Astrocyte of the cerebellum (primary cell): ENCODE data around the gene COPS7B.

ENCODE experiments used
- DNase-seq: peaks from one replicate; pipeline ENCODE4 v3.0.0-alpha.2; 2011; ENCODE audit warnings: low read depth
- H3K4me3 ChIP-seq: 2 replicates; pipeline ENCODE4 v1.5.1; 2011; ENCODE audit warnings: mild to moderate bottlenecking, low read depth, low read length, moderate library complexity
- CTCF ChIP-seq: IDR thresholded peaks from 2 replicates; pipeline ENCODE4 v1.5.1; 2012; ENCODE audit warnings: low read length, low read depth, moderate library complexity, mild to moderate bottlenecking; ENCODE audit errors: missing control alignments
- in situ Hi-C: cut with HindIII; loops from 2 replicates; pipeline ENCODE4 v1.10.0; 2017; ENCODE audit warnings: low sequenced_read_pairs

COPS7B gene

DNA sequence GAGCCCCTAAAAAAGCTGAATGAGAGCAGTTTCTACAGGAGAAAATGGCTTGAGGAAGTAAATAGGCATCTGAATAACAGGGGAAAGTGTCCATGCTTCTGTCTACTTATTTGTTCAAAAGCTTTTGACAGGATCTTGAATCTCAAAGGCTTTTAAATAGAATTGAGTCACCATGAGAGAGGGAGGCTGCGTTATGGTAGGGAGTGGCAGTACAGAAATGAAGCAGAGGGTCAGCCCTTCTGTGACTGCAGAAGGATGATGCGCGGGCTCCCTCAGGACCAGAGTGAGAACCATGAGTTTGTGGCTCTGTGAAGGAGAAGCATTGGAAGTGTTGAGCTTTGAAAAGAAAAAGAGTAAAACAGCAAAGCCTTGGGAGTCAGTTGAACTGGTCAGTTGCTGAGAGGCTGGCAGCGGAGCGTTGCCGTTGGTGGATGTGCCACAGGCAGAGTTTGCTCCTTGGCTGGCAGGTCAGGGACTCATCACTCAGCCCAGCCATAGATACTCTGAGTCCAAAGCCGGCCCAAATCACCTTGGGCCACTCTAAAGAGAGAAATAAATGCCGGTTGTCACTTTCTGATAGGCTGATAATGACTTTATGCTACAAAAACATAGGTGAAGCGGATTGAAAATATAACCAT is 17.4 kb downstream of the COPS7B start:
- in situ Hi-C loops, result no loop called here
- TF ChIP-seq CTCF, result no peak
- no peak for DNase-seq
- no peak overlapping the region for H3K4me3 ChIP-seq

DNA sequence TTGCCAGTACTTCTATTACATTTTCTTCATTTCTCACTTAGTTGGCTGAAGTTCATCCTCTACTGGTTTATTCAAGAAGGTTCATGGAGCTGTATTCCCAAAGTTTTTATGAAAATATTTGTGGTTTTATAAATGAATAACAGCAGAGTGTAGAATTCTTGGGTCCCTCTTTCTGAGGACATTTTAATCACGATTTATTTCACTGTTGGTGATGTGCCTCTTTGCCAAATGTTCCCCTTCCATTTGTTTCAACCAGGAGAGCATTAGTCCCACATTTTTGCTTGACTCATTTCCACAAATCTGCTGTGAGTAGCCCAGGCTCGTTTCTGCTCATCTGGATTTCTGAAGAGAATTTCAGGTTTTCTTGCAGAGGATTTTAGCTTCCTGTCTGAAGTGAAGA is 20.8 kb downstream of the COPS7B start:
- DNase-seq, result no peak
- TF ChIP-seq CTCF, result no peak
- H3K4me3 ChIP-seq, result no peak overlapping the region
- in situ Hi-C loops, result no loop called here

DNA sequence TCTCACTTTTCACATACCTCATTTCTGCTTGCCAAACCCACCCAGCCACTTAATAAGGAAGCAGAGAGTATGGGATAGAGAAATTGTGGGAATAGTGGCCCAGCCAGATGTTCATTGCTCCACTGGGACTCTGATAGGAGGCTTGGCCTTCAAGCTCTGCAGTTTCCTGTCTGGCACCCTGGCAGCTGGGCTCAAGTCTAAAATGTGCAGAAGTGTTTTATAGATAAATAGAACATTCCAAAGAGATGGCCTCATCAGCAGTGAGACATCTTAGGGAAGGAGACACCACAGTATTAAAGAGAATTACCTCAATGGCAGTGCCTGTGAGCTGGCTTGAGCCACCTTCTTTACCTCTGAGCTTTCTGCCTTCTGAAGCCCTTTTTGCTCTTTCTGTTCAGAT is 24.7 kb downstream of the COPS7B start:
- DNase-seq, result no peak
- H3K4me3 ChIP-seq, result no peak overlapping the region
- in situ Hi-C loops, result no loop called here
- TF ChIP-seq CTCF, result no peak

DNA sequence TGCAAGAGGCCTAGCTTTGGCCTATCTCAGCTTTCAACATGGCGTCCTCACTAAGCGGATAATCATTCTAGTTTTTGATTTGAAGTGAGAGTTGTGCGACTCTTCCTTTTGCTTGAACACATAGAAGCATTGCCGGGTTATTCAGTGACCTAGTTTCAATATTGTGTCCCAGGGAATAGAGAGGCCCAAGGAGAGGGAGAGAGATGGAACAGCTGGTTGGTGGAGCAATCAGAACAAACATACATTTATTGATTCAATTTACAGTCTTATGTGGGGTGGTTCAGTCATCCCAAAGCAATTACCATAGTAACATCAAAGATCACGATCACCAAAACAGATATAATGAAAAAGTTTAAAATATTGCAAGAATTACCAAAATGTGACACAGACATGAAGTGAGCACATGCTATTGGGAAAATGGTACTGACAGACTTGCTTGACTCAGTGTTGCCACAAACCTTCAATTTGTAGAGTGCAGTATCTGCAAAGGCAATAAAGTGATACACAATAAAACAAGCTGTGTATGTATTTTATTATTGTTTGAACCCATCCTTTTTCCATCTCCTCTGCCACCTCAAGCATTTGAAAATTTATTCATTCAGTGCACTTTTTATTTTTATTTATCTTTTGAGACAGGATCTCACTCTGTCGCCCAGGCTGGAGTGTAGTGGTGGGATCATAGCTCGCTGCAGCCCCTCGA is 30.2 kb downstream of the COPS7B start:
- in situ Hi-C loops, result no loop called here

DNA sequence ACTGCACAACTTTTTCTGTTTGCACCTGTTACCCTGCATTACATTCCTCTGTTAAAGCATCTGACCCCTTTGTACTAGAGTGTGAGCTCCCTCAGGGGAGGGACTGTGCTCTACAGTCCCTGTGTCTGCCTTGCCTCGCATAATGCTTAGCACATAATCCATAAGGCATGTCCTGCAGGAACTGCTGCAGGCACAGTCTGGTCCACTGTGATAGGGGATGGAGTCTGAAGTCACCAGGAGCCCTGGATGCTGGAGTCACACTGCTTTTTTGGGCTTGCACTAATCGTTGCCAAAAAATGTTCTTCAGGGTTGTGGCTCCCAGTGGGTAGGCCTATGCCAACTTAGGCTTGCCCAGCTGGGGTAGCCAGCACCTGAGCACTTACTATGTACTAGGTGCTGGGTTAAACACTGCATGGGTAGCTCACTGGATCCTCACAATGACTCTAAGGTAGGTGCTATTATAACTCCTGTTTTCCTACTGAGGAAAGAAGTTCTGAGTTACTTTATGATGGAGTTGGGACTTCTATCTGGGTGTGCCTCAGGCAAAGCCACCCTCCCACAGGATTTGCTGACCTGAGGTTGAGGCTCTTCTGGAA is 33.3 kb downstream of the COPS7B start:
- H3K4me3 ChIP-seq, result no peak overlapping the region
- in situ Hi-C loops, result no loop called here
- TF ChIP-seq CTCF, result no peak
- no peak for DNase-seq

More for the DNA sequence above, 30.2 kb downstream of the COPS7B start:
- H3K4me3 ChIP-seq, result no peak overlapping the region
- DNase-seq, result no peak
- no peak for TF ChIP-seq CTCF

GRCh38 chr2:231820786-231821303 is 34.6 kb downstream of the COPS7B start:
- in situ Hi-C loops, result no loop called here
- DNase-seq, result no peak
- no peak for TF ChIP-seq CTCF
- no peak overlapping the region for H3K4me3 ChIP-seq
